PFSK-1 (cell line): ENCODE measurements around the gene PTTG2.

Source experiments
- FOXP2 ChIP-seq: optimal IDR thresholded peaks from 2 replicates; pipeline ENCODE3; 2011; ENCODE audit warnings: borderline replicate concordance, control low read depth, inconsistent platforms; ENCODE audit not compliant: insufficient read depth; ENCODE audit errors: extremely low read length, extremely low read depth
- POLR2AphosphoS5 ChIP-seq: IDR thresholded peaks from 2 replicates; pipeline ENCODE4 v1.6.1; 2012; ENCODE audit warnings: low read depth, mild to moderate bottlenecking, control low read depth, low read length, moderate library complexity
- SIN3A ChIP-seq: IDR thresholded peaks from 2 replicates; pipeline ENCODE4 v1.6.1; 2012; ENCODE audit warnings: mild to moderate bottlenecking, low read length, moderate library complexity, borderline replicate concordance; ENCODE audit not compliant: insufficient read depth
- TAF1 ChIP-seq: IDR thresholded peaks from 2 replicates; pipeline ENCODE4 v1.6.1; 2012; ENCODE audit warnings: low read length, control low read depth, borderline replicate concordance; ENCODE audit not compliant: insufficient read depth
- TF ChIP-seq, protein P1 (sequence below), 2 experiments: IDR thresholded peaks; 2 replicates each; pipeline versions ENCODE4 v1.6.1 to v1.8.0; 2011 to 2012; ENCODE audit warnings: low read depth in 2 of 2, low read length in 2 of 2, control low read depth in 1 of 2, inconsistent platforms in 1 of 2, mild to moderate bottlenecking in 1 of 2, moderate library complexity in 1 of 2; ENCODE audit not compliant: insufficient read depth in 1 of 2

PTTG2 gene

DNA sequence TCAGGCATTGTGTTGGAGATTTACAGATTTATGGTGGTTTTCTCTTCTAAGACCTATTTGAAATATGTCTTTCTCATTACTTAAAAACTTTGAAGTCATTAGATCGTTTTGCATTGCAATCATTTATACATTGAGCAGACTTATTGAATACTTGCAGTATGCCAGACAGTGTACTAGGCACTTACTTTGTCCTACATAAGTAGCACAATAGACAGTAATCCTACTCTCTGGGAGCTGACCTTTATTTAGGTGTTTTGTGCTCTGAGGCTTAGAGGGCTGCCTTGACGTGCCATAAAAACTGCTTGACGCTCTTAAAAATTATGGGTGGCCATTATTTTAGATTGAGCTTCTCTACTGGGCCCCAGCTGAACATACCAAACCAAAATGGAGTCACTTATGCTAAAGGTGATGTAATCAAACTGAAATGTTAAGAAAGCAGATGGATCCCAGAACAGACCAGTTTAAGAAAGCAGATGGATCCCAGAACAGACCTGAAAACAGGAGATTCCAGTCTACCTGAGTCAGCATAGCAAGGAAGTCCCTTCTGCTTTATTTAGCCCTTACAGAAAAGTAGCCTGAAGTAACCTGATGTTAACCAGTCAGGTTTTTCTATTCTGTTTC lies 42.4 kb downstream of the PTTG2 start:
- TF ChIP-seq FOXP2 (no peak), SIN3A (no peak), POLR2AphosphoS5 (no peak), TAF1 (no peak)
- TF ChIP-seq, protein P1, sequence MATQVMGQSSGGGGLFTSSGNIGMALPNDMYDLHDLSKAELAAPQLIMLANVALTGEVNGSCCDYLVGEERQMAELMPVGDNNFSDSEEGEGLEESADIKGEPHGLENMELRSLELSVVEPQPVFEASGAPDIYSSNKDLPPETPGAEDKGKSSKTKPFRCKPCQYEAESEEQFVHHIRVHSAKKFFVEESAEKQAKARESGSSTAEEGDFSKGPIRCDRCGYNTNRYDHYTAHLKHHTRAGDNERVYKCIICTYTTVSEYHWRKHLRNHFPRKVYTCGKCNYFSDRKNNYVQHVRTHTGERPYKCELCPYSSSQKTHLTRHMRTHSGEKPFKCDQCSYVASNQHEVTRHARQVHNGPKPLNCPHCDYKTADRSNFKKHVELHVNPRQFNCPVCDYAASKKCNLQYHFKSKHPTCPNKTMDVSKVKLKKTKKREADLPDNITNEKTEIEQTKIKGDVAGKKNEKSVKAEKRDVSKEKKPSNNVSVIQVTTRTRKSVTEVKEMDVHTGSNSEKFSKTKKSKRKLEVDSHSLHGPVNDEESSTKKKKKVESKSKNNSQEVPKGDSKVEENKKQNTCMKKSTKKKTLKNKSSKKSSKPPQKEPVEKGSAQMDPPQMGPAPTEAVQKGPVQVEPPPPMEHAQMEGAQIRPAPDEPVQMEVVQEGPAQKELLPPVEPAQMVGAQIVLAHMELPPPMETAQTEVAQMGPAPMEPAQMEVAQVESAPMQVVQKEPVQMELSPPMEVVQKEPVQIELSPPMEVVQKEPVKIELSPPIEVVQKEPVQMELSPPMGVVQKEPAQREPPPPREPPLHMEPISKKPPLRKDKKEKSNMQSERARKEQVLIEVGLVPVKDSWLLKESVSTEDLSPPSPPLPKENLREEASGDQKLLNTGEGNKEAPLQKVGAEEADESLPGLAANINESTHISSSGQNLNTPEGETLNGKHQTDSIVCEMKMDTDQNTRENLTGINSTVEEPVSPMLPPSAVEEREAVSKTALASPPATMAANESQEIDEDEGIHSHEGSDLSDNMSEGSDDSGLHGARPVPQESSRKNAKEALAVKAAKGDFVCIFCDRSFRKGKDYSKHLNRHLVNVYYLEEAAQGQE (IDR thresholded peaks at IDR 0.05; ENCODE audit: insufficient read depth in 1 of 2, low read depth in 2 of 2, low read length in 2 of 2): no peak

DNA sequence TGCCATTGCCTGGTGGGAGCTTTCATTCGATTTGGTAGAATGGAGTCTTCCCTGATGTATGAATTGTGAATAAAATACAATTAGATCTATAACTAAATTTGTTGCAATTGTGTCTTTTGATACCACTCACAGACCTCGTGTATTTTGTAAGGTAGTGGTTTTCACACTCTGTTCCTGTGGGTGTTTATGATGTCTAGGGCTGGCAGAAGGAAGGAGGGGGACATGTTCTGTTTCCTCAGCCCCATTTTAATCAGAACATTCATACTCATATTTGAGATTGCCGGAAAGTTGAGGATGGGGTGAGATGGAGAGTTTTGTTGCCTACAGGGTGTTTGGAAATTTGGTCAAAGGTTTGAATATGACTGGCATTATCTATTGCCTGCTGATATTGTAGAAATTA lies 42.9 kb downstream of the PTTG2 start:
- no peak for TF ChIP-seq FOXP2
- TF ChIP-seq, protein P1 (IDR thresholded peaks at IDR 0.05; ENCODE audit: insufficient read depth in 1 of 2, low read depth in 2 of 2, low read length in 2 of 2): no peak
- TF ChIP-seq SIN3A: no peak
- no peak for TF ChIP-seq TAF1
- no peak for TF ChIP-seq POLR2AphosphoS5

DNA sequence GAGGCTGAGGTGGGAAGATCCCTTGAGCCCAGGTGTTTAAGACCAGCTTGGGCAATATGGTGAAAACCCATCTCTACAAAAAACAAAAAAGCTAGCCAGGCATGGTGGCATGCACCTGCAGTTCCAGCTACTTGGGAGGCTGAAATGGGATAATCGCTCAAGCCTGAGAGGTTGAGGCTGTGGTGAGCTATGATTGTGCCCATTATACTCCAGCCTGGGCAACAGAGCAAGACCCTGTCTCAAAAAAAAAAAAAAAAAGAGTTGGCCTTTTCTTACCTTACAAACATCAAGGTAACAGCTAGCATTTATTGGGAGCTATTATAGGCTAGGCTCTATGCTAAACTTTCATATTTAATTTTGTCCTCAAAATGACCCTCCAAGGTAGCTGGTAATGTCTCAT lies 43.4 kb downstream of the PTTG2 start:
- TF ChIP-seq TAF1: no peak
- no peak for TF ChIP-seq FOXP2
- no peak for TF ChIP-seq SIN3A
- TF ChIP-seq POLR2AphosphoS5: no peak
- TF ChIP-seq, protein P1 (IDR thresholded peaks at IDR 0.05; ENCODE audit: insufficient read depth in 1 of 2, low read depth in 2 of 2, low read length in 2 of 2): no peak

GRCh38 chr4:38004062-38004461 lies 43.9 kb downstream of the PTTG2 start:
- no peak for TF ChIP-seq FOXP2
- TF ChIP-seq TAF1: no peak
- TF ChIP-seq SIN3A: no peak
- TF ChIP-seq, protein P1 (IDR thresholded peaks at IDR 0.05; ENCODE audit: insufficient read depth in 1 of 2, low read depth in 2 of 2, low read length in 2 of 2): no peak
- no peak for TF ChIP-seq POLR2AphosphoS5

- TF ChIP-seq, protein P1 (IDR thresholded peaks at IDR 0.05; ENCODE audit: insufficient read depth in 1 of 2, low read depth in 2 of 2, low read length in 2 of 2): no peak
- no peak for TF ChIP-seq FOXP2
- TF ChIP-seq POLR2AphosphoS5: no peak
- no peak for TF ChIP-seq TAF1
- TF ChIP-seq SIN3A: no peak
Measured at GRCh38 chr4:38004887-38005286, 44.7 kb downstream of the PTTG2 start.
